GM10248 (cell line): Measurements from ENCODE around the gene ARHGAP35.

Source experiments
- CTCF ChIA-PET: fragments of 300-600 bp; sonication (Branson Sonifier 250); formaldehyde crosslinking; extraction: SDS; loops from one replicate; lab custom pipeline; 2021; ENCODE audit warnings: antibody characterized with exemption; lab: Yijun Ruan, JAX
- POLR2A ChIA-PET: fragments of 350-650 bp; sonication (Branson Sonifier 250); formaldehyde crosslinking; extraction: SDS; loops from one replicate; lab custom pipeline; 2020; ENCODE audit warnings: antibody characterized with exemption; lab: Yijun Ruan, JAX
- DNase-seq: peaks from one replicate; pipeline ENCODE4 v3.0.0; 2012; ENCODE audit errors: extremely low spot score
- TF ChIP-seq, protein P1 (sequence below): IDR thresholded peaks from 2 replicates; pipeline ENCODE4 v1.5.1; 2012; ENCODE audit warnings: mild to moderate bottlenecking, low read depth; ENCODE audit errors: extremely low read depth, missing control alignments, control extremely low read depth

ARHGAP35 gene

DNA sequence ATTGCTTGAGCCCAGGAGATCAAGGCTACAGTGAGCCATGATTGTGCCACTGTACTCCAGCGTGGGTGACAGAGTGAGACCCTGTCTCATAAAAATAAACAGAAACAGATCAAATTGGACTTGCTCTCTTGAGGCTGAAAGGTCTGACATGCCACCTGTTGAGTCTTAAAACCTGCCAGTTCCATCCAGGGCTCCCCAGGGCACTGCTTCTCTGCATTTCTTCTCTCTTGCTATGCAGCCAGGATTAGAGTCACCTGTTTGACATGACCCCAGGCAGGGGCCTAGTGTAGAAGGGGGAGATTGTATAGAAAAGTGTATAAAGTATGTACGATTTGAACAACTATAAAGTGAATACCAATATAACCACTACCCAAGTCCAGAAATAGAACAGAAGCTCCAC is 45.4 kb downstream of the ARHGAP35 start:
- DNase-seq, result no peak
- TF ChIP-seq, protein P1, sequence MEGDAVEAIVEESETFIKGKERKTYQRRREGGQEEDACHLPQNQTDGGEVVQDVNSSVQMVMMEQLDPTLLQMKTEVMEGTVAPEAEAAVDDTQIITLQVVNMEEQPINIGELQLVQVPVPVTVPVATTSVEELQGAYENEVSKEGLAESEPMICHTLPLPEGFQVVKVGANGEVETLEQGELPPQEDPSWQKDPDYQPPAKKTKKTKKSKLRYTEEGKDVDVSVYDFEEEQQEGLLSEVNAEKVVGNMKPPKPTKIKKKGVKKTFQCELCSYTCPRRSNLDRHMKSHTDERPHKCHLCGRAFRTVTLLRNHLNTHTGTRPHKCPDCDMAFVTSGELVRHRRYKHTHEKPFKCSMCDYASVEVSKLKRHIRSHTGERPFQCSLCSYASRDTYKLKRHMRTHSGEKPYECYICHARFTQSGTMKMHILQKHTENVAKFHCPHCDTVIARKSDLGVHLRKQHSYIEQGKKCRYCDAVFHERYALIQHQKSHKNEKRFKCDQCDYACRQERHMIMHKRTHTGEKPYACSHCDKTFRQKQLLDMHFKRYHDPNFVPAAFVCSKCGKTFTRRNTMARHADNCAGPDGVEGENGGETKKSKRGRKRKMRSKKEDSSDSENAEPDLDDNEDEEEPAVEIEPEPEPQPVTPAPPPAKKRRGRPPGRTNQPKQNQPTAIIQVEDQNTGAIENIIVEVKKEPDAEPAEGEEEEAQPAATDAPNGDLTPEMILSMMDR, result no peak
- POLR2A ChIA-PET, result no interaction called here
- CTCF ChIA-PET, result no interaction called here

DNA sequence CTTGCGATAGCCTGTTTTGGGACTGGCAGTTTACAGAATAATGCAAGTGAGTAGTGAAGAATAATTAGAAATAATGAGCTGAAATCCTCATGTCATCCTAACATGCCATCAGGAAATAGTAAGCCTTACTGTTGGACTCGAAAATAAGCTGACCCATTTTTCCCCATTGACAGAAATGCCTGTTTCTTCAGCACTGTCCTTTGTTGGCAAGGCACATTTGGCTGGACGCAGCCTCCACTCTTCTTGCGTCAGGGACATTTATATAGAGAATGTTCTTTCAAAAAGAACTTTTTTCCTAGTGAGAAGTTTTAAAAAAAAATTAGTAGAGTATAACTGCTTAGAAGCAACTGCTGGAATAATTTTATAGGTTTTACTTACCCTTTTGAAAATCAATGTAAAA is 47.1 kb downstream of the ARHGAP35 start:
- ChIA-PET POLR2A (no interaction called here), CTCF (interaction anchor here (0.9 to 1.6 kb wide), 8 partner anchors 10 to 104 kb away, joined by 3 to 6 read pairs (median 3); no protein-coding TSS in a partner anchor)
- no peak for DNase-seq
- TF ChIP-seq, protein P1, result no peak

DNA sequence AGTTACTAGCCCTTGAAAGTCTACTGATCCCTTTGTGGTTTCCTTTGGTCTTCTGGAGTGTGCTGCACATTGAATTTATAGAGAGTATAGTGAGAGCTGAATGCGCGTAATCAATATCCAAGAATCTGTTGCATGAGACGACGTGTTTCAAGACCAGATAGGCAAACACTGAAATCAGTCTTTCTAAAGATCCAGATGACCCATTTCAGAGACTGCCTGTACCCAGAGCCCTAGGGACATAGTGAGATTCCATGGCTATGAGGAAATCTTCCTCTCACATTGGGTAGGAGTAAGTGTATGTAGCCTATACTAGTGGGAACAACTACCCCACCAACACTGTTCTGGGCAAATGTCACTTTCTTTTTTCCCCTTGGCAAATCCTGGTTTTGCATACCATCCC is 48.6 kb downstream of the ARHGAP35 start:
- ChIA-PET POLR2A (no interaction called here), CTCF (interaction anchor here (1.0 to 2.1 kb wide), 4 partner anchors 29 to 104 kb away, joined by 3 to 5 read pairs (median 3); no protein-coding TSS in a partner anchor)
- DNase-seq, result no peak
- TF ChIP-seq, protein P1, result no peak
